ENCODE data around the gene C12orf76. TPM values are rescaled to one million over a fixed set of nuclear protein-coding genes. Genes with fewer than 3 reads are reported as not detected.

Gene C12orf76
- total and polyA plus RNA-seq, 10 of the 15 experiments (the other 5 are each of a cell fraction or from before 2014, with no cell fraction given), result 3.6 to 20.4 (median 10.7) TPM

DNA sequence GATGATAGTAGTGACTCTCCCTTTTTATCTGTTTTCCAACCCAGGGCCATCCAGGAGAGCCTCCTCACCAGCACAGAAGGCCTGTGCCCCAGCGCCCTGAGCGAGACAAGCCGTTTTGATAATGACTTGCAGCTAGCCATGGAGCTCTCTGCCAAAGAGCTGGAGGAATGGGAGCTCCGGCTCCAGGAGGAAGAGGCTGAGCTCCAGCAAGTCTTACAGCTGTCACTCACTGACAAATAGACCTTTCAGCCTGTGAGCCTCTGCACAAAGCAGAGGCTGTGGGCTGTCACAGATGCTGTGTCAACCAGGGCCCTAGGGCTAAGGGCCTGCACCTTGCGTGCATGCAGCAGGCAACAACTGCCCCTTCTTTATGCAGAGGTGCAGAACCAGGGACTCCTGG is 11.0 kb downstream of the C12orf76 start:
- ChIA-PET CTCF (no interaction called here), RAD21 (ENCODE audit: unreplicated experiment) (no interaction called here), SMC1A (ENCODE audit: uncharacterized antibody, unreplicated experiment) (interaction anchor here (1.9 kb wide), 1 partner anchor 13 kb away, joined by 6 read pairs; no protein-coding TSS in a partner anchor), POLR2A (interaction anchor here (0.5 kb wide), 1 partner anchor 276 kb away, joined by 7 read pairs; no protein-coding TSS in a partner anchor)
- intact Hi-C loops (cut with micrococcal nuclease; ENCODE audit: unreplicated experiment), result no loop called here
- no peak overlapping the region for H3K4me3 ChIP-seq
- no peak overlapping the region for H3K4me2 ChIP-seq (ENCODE audit: control insufficient read depth, insufficient read depth)
- TF ChIP-seq SREBF2 (IDR thresholded peaks at IDR 0.05; ENCODE audit: low read length) (no peak), HCFC1 (IDR thresholded peaks at IDR 0.05; ENCODE audit: low read length) (no peak), CREM (IDR thresholded peaks at IDR 0.05; ENCODE audit: low read depth) (no peak), NBN (IDR thresholded peaks at IDR 0.05) (no peak), POLR2A (IDR thresholded peaks at IDR 0.05; ENCODE audit: low read depth, low read length) (0 out of 2 replicates have a peak, but pooled peaks have one; percentile 49), ZNF274 (IDR thresholded peaks at IDR 0.05; ENCODE audit: insufficient read depth, insufficient read length) (no peak)
- TF ChIP-seq, protein P1, sequence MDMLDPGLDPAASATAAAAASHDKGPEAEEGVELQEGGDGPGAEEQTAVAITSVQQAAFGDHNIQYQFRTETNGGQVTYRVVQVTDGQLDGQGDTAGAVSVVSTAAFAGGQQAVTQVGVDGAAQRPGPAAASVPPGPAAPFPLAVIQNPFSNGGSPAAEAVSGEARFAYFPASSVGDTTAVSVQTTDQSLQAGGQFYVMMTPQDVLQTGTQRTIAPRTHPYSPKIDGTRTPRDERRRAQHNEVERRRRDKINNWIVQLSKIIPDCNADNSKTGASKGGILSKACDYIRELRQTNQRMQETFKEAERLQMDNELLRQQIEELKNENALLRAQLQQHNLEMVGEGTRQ (IDR thresholded peaks at IDR 0.05; ENCODE audit: borderline replicate concordance, low read depth, low read length), result no peak
- no peak overlapping the region for H3K27ac ChIP-seq (ENCODE audit: control insufficient read depth, insufficient read depth)
- H3K27me3 ChIP-seq (replicated peaks in 1 of 2; ENCODE audit: control insufficient read depth in 2 of 2, insufficient read depth in 2 of 2, low read length in 1 of 2), result no peaks in the 10 kb centered on the region
- no peak for FAIRE-seq
- H3K36me3 ChIP-seq (ENCODE audit: control insufficient read depth in 2 of 2, insufficient read depth in 2 of 2, low read length in 1 of 2), result peaks cover 7 to 22% of the 10 kb centered on the region in 2 experiments
- ATAC-seq, result no peak
- H3K9me3 ChIP-seq (replicated peaks; ENCODE audit: control insufficient read depth, insufficient read depth, low read length), result no peaks in the 10 kb centered on the region
- no TSS peak for BruUV-seq (replicated peaks)
- H2AFZ ChIP-seq (ENCODE audit: control insufficient read depth, low read depth, low read length), result no peak overlapping the region
- no peaks in the 10 kb centered on the region for H3K4me1 ChIP-seq (ENCODE audit: control insufficient read depth, insufficient read depth, low read length)
- 91% methylated on average over 5 of the region's 5 CpGs for whole genome bisulfite sequencing (ENCODE audit: insufficient coverage, insufficient replicate concordance, low lambda C conversion rate, missing lambda C conversion rate)
- no peak overlapping the region for H3K9ac ChIP-seq (ENCODE audit: control insufficient read depth, insufficient read depth, low read length)
- in situ Hi-C loops (cut with MboI), result no loop called here
- H3K79me2 ChIP-seq (ENCODE audit: control insufficient read depth, insufficient read depth, low read length), result no peaks in the 10 kb centered on the region; the same call in 1 of the 2 replicates
- no peak for DNase-seq (ENCODE audit: low read depth, low spot score)
- no peaks in the 10 kb centered on the region for H4K20me1 ChIP-seq (ENCODE audit: control insufficient read depth, insufficient read depth)

DNA sequence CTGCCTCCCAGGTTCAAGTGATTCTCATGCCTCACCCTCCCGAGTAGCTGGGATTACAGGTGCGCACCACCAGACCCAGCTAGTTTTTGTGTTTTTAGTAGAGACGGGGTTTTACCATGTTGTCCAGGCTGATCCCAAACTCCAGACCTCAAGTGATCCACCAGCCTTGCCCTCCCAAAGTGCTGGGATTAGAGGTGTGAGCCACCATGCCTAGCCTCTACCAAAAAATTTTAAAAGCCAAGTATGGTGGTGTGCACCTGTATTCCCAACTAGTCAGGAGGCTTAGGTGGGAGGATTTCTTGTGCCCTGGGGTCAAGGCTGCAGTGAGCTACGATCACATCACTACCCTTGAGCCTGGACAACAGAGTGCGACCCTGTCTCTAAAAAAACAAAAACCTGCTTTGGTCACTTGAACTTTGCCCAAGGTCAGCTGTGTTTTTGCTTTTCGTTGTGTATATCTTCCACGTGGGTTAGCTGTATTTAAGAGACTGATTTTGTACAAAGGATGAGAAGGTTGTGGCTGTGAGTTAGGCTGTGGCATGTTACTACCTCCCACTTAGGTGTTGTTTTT is 12.7 kb downstream of the C12orf76 start:
- CTCF ChIA-PET, result no interaction called here
- SMC1A ChIA-PET (ENCODE audit: uncharacterized antibody, unreplicated experiment), result interaction anchor here (1.2 to 1.9 kb wide), 3 partner anchors 11 to 30 kb away, joined by 3 to 6 read pairs (median 3); no protein-coding TSS in a partner anchor
- POLR2A ChIA-PET, result no interaction called here
- peaks cover 8 to 14% of the 10 kb centered on the region in 2 experiments; a peak in 3 of 4 replicates for H3K36me3 ChIP-seq (ENCODE audit: control insufficient read depth in 2 of 2, insufficient read depth in 2 of 2, low read length in 1 of 2)
- no peaks in the 10 kb centered on the region for H3K4me1 ChIP-seq (ENCODE audit: control insufficient read depth, insufficient read depth, low read length)
- intact Hi-C loops (cut with micrococcal nuclease; ENCODE audit: unreplicated experiment) (no loop called here), in situ Hi-C loops (cut with MboI) (no loop called here)
- no peak overlapping the region for H3K9ac ChIP-seq (ENCODE audit: control insufficient read depth, insufficient read depth, low read length)
- RAD21 ChIA-PET (ENCODE audit: unreplicated experiment), result no interaction called here
- H3K9me3 ChIP-seq (replicated peaks; ENCODE audit: control insufficient read depth, insufficient read depth, low read length), result no peaks in the 10 kb centered on the region
- DNase-seq (ENCODE audit: low read depth, low spot score) (no peak), ATAC-seq (no peak), FAIRE-seq (no peak)
- no peak overlapping the region for H3K4me2 ChIP-seq (ENCODE audit: control insufficient read depth, insufficient read depth)
- no peak overlapping the region for H3K4me3 ChIP-seq
- WGBS (ENCODE audit: insufficient coverage, insufficient replicate concordance, low lambda C conversion rate, missing lambda C conversion rate), result over 99% methylated on average over 7 of the region's 7 CpGs
- H3K79me2 ChIP-seq (ENCODE audit: control insufficient read depth, insufficient read depth, low read length), result no peaks in the 10 kb centered on the region
- H3K27me3 ChIP-seq (replicated peaks in 1 of 2; ENCODE audit: control insufficient read depth in 2 of 2, insufficient read depth in 2 of 2, low read length in 1 of 2), result no peaks in the 10 kb centered on the region
- no peak overlapping the region for H2AFZ ChIP-seq (ENCODE audit: control insufficient read depth, low read depth, low read length)
- no TSS peak for BruUV-seq (replicated peaks)
- no peak overlapping the region for H3K27ac ChIP-seq (ENCODE audit: control insufficient read depth, insufficient read depth)
- no peaks in the 10 kb centered on the region for H4K20me1 ChIP-seq (ENCODE audit: control insufficient read depth, insufficient read depth)
- TF ChIP-seq MEF2A (IDR thresholded peaks at IDR 0.05; ENCODE audit: insufficient read depth, low read depth, low read length) (no peak), MEF2B (IDR thresholded peaks at IDR 0.05; ENCODE audit: partially characterized antibody, poor library complexity, severe bottlenecking) (no peak), YY1 (IDR thresholded peaks at IDR 0.05; ENCODE audit: low read depth, low read length) (no peak)
- TF ChIP-seq, protein P2, sequence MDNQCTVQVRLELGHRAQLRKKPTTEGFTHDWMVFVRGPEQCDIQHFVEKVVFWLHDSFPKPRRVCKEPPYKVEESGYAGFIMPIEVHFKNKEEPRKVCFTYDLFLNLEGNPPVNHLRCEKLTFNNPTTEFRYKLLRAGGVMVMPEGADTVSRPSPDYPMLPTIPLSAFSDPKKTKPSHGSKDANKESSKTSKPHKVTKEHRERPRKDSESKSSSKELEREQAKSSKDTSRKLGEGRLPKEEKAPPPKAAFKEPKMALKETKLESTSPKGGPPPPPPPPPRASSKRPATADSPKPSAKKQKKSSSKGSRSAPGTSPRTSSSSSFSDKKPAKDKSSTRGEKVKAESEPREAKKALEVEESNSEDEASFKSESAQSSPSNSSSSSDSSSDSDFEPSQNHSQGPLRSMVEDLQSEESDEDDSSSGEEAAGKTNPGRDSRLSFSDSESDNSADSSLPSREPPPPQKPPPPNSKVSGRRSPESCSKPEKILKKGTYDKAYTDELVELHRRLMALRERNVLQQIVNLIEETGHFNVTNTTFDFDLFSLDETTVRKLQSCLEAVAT (IDR thresholded peaks at IDR 0.05), result no peak
- TF ChIP-seq, protein P3, sequence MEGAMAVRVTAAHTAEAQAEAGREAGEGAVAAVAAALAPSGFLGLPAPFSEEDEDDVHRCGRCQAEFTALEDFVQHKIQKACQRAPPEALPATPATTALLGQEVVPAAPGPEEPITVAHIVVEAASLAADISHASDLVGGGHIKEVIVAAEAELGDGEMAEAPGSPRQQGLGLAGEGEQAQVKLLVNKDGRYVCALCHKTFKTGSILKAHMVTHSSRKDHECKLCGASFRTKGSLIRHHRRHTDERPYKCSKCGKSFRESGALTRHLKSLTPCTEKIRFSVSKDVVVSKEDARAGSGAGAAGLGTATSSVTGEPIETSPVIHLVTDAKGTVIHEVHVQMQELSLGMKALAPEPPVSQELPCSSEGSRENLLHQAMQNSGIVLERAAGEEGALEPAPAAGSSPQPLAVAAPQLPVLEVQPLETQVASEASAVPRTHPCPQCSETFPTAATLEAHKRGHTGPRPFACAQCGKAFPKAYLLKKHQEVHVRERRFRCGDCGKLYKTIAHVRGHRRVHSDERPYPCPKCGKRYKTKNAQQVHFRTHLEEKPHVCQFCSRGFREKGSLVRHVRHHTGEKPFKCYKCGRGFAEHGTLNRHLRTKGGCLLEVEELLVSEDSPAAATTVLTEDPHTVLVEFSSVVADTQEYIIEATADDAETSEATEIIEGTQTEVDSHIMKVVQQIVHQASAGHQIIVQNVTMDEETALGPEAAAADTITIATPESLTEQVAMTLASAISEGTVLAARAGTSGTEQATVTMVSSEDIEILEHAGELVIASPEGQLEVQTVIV (IDR thresholded peaks at IDR 0.05; ENCODE audit: borderline replicate concordance, partially characterized antibody), result no peak
- TF ChIP-seq, protein P4, sequence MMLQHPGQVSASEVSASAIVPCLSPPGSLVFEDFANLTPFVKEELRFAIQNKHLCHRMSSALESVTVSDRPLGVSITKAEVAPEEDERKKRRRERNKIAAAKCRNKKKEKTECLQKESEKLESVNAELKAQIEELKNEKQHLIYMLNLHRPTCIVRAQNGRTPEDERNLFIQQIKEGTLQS (IDR thresholded peaks at IDR 0.05; ENCODE audit: borderline replicate concordance, extremely low read depth, low read depth, low read length), result no peak

Measured in GM12878 (cell line).